GM12878 (cell line): Measurements from ENCODE around the gene HNRNPAB. TPM values are rescaled to one million over a fixed set of nuclear protein-coding genes. Genes with fewer than 3 reads are reported as not detected.

Experiments
- BACH1 ChIP-seq: fragments of 450-650 bp; IDR thresholded peaks from 2 replicates; pipeline ENCODE4 v1.6.1; 2017; ENCODE audit warnings: mild to moderate bottlenecking, borderline replicate concordance
- ELK1 ChIP-seq: IDR thresholded peaks from 2 replicates; pipeline ENCODE4 v1.6.1; 2012; ENCODE audit warnings: low read depth, low read length, improper control_type of control experiment
- FOXK2 ChIP-seq: fragments of 450-650 bp; IDR thresholded peaks from 2 replicates; pipeline ENCODE4 v1.6.1; 2017; ENCODE audit warnings: mild to moderate bottlenecking, moderate library complexity
- FOXM1 ChIP-seq: IDR thresholded peaks from 2 replicates; pipeline ENCODE4 v1.6.1; 2012; ENCODE audit warnings: low read depth, mild to moderate bottlenecking, inconsistent platforms, low read length, moderate library complexity
- GABPA ChIP-seq: IDR thresholded peaks from 2 replicates; pipeline ENCODE4 v1.6.1; 2014; ENCODE audit warnings: antibody characterized with exemption, low read depth, mild to moderate bottlenecking, inconsistent platforms
- HDAC6 ChIP-seq: fragments of 200-600 bp; sonication (generic); IDR thresholded peaks from one replicate; pipeline ENCODE4 v1.8.0; 2017; ENCODE audit warnings: antibody characterized with exemption; ENCODE audit not compliant: unreplicated experiment
- HDGF ChIP-seq: fragments of 450-650 bp; IDR thresholded peaks from 2 replicates; pipeline ENCODE4 v1.6.1; 2016; ENCODE audit warnings: antibody characterized with exemption
- LARP7 ChIP-seq: fragments of 450-650 bp; IDR thresholded peaks from 2 replicates; pipeline ENCODE4 v1.6.1; 2017; ENCODE audit warnings: mild to moderate bottlenecking
- MEF2B ChIP-seq: fragments of 450-650 bp; IDR thresholded peaks from 2 replicates; pipeline ENCODE4 v1.6.1; 2018; ENCODE audit warnings: mild to moderate bottlenecking, moderate library complexity; ENCODE audit not compliant: partially characterized antibody, poor library complexity, severe bottlenecking
- NFXL1 ChIP-seq: fragments of 450-650 bp; IDR thresholded peaks from 2 replicates; pipeline ENCODE4 v1.6.1; 2017; ENCODE audit warnings: antibody characterized with exemption, mild to moderate bottlenecking, borderline replicate concordance
- NFYA ChIP-seq: IDR thresholded peaks from 2 replicates; pipeline ENCODE4 v1.6.1; 2011; ENCODE audit warnings: low read depth, mild to moderate bottlenecking, low read length, improper control_type of control experiment, borderline replicate concordance
- POLR2A ChIP-seq: IDR thresholded peaks from 2 replicates; pipeline ENCODE4 v1.6.1; 2011; ENCODE audit warnings: low read depth, mild to moderate bottlenecking, low read length
- RAD21 ChIP-seq: IDR thresholded peaks from 2 replicates; pipeline ENCODE4 v1.6.1; 2011; ENCODE audit warnings: mild to moderate bottlenecking, low read depth, low read length, moderate library complexity; ENCODE audit not compliant: insufficient read depth
- RBBP5 ChIP-seq: fragments of 200-600 bp; sonication (generic); conservative IDR thresholded peaks from 2 replicates; pipeline ENCODE4 v1.6.1; 2016
- SMC3 ChIP-seq: IDR thresholded peaks from 2 replicates; pipeline ENCODE4 v1.6.1; 2011; ENCODE audit warnings: low read length, improper control_type of control experiment, borderline replicate concordance
- SP1 ChIP-seq: IDR thresholded peaks from one replicate; pipeline ENCODE4 v1.6.1; 2011; ENCODE audit warnings: low read depth, low read length
- SPI1 ChIP-seq: IDR thresholded peaks from 2 replicates; pipeline ENCODE4 v1.6.1; 2011; ENCODE audit warnings: low read depth, mild to moderate bottlenecking, low read length, moderate library complexity, borderline replicate concordance; ENCODE audit not compliant: insufficient read depth
- SUPT20H ChIP-seq: IDR thresholded peaks from 2 replicates; pipeline ENCODE4 v1.6.1; 2011; ENCODE audit warnings: low read depth, mild to moderate bottlenecking, low read length, moderate library complexity, borderline replicate concordance; ENCODE audit not compliant: control insufficient read depth
- ZBTB33 ChIP-seq: fragments of 450-650 bp; IDR thresholded peaks from 2 replicates; pipeline ENCODE4 v1.6.1; 2017; ENCODE audit warnings: mild to moderate bottlenecking
- ZZZ3 ChIP-seq: IDR thresholded peaks from 2 replicates; pipeline ENCODE4 v1.6.1; 2011; ENCODE audit warnings: low read depth; ENCODE audit not compliant: control insufficient read depth, insufficient read length
- polyA plus RNA-seq, 11 experiments: library from polyadenylated mRNA; depleted of rRNA in 4 of 11; unstranded in 6 of 11; stranded (reverse) in 5 of 11; fragments of >200 nt; fragmentation: Nextera tagmentation in 4 of 11; fragmentation: Illumina TruSeq in 1 of 11; extraction: Ambion mirVana in 4 of 11; extraction: Trizol in 1 of 11; gene quantifications; 1 replicate in 1 of 11; 2 replicates in 10 of 11; pipeline versions ENCODE4 v1.2.1 to v1.2.3, GENCODE V29; 2011 to 2016; ENCODE audit warnings: inconsistent platforms in 2 of 11, missing spikeins in 2 of 11, low read depth in 1 of 11
- total RNA-seq, 4 experiments: library from RNA; depleted of rRNA in 3 of 4; stranded (reverse); fragments of >200 nt in 3 of 4; fragmentation: Illumina TruSeq in 1 of 4; extraction: Trizol in 1 of 4; gene quantifications; 2 replicates each; pipeline versions ENCODE4 v1.2.1 to v1.2.3, GENCODE V29; 2013 to 2021
- TF ChIP-seq, protein P1 (sequence below): fragments of 450-650 bp; IDR thresholded peaks from 2 replicates; pipeline ENCODE4 v1.6.1; 2014; ENCODE audit warnings: mild to moderate bottlenecking
- TF ChIP-seq, protein P2 (sequence below): fragments of 450-650 bp; IDR thresholded peaks from 2 replicates; pipeline ENCODE4 v1.6.1; 2017; ENCODE audit warnings: mild to moderate bottlenecking, moderate library complexity
- TF ChIP-seq, protein P3 (sequence below): IDR thresholded peaks from 2 replicates; pipeline ENCODE4 v1.6.1; 2012; ENCODE audit warnings: low read depth, low read length, improper control_type of control experiment

Gene HNRNPAB
- total and polyA plus RNA-seq, 10 of the 15 experiments (the other 5 are each of a cell fraction or from before 2014, with no cell fraction given), result 42.3 to 330 (median 230) TPM

- no peak for TF ChIP-seq RAD21
- no peak for TF ChIP-seq MEF2B
- TF ChIP-seq NFYA, result peak; percentile 38; the same call in 1 of the 2 replicates
- no peak for TF ChIP-seq ZZZ3
- TF ChIP-seq, protein P1, sequence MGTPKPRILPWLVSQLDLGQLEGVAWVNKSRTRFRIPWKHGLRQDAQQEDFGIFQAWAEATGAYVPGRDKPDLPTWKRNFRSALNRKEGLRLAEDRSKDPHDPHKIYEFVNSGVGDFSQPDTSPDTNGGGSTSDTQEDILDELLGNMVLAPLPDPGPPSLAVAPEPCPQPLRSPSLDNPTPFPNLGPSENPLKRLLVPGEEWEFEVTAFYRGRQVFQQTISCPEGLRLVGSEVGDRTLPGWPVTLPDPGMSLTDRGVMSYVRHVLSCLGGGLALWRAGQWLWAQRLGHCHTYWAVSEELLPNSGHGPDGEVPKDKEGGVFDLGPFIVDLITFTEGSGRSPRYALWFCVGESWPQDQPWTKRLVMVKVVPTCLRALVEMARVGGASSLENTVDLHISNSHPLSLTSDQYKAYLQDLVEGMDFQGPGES, result peak; percentile 90
- TF ChIP-seq POLR2A, result peak; percentile 100
- TF ChIP-seq, protein P2, sequence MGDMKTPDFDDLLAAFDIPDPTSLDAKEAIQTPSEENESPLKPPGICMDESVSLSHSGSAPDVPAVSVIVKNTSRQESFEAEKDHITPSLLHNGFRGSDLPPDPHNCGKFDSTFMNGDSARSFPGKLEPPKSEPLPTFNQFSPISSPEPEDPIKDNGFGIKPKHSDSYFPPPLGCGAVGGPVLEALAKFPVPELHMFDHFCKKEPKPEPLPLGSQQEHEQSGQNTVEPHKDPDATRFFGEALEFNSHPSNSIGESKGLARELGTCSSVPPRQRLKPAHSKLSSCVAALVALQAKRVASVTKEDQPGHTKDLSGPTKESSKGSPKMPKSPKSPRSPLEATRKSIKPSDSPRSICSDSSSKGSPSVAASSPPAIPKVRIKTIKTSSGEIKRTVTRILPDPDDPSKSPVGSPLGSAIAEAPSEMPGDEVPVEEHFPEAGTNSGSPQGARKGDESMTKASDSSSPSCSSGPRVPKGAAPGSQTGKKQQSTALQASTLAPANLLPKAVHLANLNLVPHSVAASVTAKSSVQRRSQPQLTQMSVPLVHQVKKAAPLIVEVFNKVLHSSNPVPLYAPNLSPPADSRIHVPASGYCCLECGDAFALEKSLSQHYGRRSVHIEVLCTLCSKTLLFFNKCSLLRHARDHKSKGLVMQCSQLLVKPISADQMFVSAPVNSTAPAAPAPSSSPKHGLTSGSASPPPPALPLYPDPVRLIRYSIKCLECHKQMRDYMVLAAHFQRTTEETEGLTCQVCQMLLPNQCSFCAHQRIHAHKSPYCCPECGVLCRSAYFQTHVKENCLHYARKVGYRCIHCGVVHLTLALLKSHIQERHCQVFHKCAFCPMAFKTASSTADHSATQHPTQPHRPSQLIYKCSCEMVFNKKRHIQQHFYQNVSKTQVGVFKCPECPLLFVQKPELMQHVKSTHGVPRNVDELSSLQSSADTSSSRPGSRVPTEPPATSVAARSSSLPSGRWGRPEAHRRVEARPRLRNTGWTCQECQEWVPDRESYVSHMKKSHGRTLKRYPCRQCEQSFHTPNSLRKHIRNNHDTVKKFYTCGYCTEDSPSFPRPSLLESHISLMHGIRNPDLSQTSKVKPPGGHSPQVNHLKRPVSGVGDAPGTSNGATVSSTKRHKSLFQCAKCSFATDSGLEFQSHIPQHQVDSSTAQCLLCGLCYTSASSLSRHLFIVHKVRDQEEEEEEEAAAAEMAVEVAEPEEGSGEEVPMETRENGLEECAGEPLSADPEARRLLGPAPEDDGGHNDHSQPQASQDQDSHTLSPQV, result no peak
- no peak for TF ChIP-seq GABPA
- TF ChIP-seq RBBP5, result no peak
- no peak for TF ChIP-seq FOXK2
- TF ChIP-seq NFXL1, result no peak; the same call in 1 of the 2 replicates
- TF ChIP-seq LARP7, result peak; percentile 62; the same call in 1 of the 2 replicates
- peak; percentile 81 for TF ChIP-seq BACH1
- TF ChIP-seq HDAC6, result peak; percentile 93
- no peak for TF ChIP-seq SMC3
- no peak for TF ChIP-seq SUPT20H
- no peak for TF ChIP-seq ELK1
- no peak; the same call in 1 of the 2 replicates for TF ChIP-seq ZBTB33
- TF ChIP-seq, protein P3, sequence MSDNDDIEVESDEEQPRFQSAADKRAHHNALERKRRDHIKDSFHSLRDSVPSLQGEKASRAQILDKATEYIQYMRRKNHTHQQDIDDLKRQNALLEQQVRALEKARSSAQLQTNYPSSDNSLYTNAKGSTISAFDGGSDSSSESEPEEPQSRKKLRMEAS, result peak; percentile 90
- no peak for TF ChIP-seq HDGF
- TF ChIP-seq SPI1, result no peak
- TF ChIP-seq SP1, result peak; percentile 99
- no peak for TF ChIP-seq FOXM1
These were observed at the start of gene HNRNPAB (continued) for GRCh38 chr5:178204182-178204934.
